Measurements from ENCODE around the gene ARID1A.

- TF ChIP-seq CTCF (conservative IDR thresholded peaks at IDR 0.05 in 1 of 2, IDR thresholded peaks at IDR 0.05 in 1 of 2; ENCODE audit: extremely low read depth in 1 of 2, insufficient read depth in 1 of 2, low read depth in 1 of 2, low read length in 2 of 2) (no peak), EZH2 (IDR thresholded peaks at IDR 0.05; ENCODE audit: borderline replicate concordance, low read length) (no peak)
Observed at GRCh38 chr1:26784886-26785285, 89.1 kb downstream of the ARID1A start.
